GM19468 (cell line): ENCODE measurements around the gene ST3GAL5.
"Not testable (repeated sequence)": the region's sequence is repeated elsewhere in the genome, so short reads cannot be mapped to it uniquely, and the experiment has no call there.

ENCODE experiments used
- ATAC-seq: cut with Tn5 transposase; IDR thresholded peaks from one replicate; pipeline ENCODE4 v1.9.1; 2021; ENCODE audit warnings: mild to moderate bottlenecking, moderate library complexity, moderate number of reproducible peaks; ENCODE audit not compliant: unreplicated experiment; ENCODE audit errors: extremely low read depth

The ST3GAL5 gene

GRCh38 chr2:85846411-85846810 is 42.4 kb downstream of the ST3GAL5 start:
- no peak for ATAC-seq

DNA sequence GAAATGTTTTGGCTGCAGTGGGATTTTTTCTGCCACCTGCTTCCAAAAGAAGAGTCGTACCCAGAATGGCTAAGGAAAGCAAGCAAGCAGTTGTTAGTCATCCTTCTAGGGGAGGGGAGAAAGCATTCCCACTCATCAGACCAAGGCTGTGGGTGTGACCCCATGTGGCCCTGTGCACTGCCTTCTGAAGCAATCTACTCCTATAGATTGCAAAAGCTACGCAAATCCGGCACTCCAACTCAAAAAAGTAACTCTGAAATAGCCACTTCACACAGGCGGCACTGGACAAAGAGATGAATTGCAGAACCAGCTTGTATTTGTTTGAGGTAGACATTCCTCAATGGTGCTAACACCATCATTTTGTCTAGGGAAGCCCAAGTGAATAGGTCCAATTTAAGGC is 44.3 kb downstream of the ST3GAL5 start:
- no peak for ATAC-seq

DNA sequence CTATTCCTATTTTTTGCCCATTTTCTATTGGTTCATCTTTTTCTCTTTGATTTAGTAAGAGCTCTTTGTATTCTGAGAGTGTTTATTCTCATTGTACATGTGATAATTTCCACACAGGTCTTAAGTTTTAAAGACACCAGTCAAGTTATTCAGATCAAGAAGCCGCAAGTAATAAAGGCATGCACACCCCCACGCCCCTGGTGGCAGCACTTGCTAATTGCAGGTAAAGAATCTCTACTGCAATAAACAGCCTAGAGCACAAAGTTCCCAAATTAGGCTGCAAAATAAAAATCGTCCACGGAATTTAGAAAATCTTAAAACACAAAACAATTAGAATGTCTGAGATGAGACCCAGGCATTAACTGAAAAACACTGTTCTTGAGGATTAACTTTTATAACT is 45.2 kb downstream of the ST3GAL5 start:
- no peak for ATAC-seq

DNA sequence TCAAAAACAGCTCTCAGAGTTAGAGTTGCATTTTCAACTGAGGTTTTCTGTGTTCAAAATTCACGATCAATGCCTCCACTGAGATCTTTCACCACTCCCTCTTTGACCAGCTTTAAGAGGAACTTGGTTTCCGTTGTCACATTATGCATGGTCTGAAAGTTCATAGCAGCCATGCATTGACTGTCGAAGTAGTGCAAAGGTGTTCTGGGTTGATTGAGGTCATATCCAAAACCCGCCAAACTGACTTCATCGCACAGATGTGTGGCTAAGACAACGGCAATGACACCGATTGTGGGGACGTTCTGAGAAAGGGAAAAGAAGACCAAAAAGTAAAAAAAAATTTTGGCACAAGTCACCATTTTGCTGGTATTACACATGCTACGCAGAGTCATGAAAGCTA is 48.7 kb downstream of the ST3GAL5 start:
- ATAC-seq = no peak

- no peak for ATAC-seq
Measured at GRCh38 chr2:85839461-85839860, 49.3 kb downstream of the ST3GAL5 start.

DNA sequence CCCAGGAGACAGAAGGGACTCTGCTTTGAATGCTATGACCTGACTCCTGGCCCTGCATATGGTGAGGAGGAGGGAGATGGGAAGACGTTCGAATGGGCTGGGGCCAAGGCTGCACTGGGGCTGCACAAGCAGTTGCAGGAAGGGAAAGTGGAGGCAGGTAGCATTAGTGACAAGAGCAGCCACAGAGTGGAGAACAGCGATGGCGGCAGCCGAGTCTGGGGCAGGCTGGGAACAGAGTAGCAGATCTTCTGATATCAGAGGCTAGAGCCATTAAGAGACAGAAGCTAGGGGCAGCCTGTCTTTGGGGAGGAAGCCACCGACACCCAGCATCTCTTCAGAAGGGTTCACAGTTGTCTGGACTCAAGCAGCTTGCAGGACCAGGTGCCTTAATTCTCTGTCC is 50.1 kb downstream of the ST3GAL5 start:
- ATAC-seq = no peak

GRCh38 chr2:85838181-85838580 is 50.6 kb downstream of the ST3GAL5 start:
- no peak for ATAC-seq

DNA sequence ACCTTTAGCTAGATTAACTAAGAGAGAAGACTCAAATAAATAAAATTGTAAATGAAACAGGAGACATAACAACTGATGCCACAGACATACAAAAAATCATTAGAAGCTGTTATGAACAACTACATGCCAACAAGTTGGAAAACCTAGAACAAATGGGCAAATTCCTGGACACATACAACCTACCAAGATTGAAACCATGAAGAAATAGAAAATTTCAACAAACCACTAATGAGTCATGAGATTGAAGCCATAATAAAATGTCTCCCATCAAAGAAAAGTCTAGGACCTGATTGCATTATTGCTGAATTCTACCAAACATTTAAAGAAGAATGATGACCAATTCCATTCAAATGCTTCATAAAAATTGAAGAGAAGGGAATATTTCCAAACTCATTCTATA is 54.3 kb downstream of the ST3GAL5 start:
- ATAC-seq = no peak

DNA sequence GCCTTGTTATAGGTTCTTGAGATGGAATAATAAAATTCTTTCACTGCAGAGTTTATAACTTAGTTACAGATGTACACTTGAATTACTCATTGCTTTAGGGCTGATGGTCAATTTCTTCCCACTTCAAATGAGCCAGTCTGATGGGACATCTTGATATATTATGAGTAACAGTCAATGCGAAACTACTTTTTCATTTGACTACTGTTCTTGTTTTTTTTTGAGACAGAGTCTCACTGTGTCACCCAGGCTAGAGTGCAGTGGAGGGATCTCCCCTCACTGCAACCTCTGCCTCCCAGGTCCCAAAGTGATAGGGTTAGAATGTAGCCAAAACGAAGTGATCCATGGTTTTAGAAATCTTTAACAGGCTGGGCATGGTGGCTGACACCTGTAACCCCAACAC is 57.1 kb downstream of the ST3GAL5 start:
- no peak for ATAC-seq

DNA sequence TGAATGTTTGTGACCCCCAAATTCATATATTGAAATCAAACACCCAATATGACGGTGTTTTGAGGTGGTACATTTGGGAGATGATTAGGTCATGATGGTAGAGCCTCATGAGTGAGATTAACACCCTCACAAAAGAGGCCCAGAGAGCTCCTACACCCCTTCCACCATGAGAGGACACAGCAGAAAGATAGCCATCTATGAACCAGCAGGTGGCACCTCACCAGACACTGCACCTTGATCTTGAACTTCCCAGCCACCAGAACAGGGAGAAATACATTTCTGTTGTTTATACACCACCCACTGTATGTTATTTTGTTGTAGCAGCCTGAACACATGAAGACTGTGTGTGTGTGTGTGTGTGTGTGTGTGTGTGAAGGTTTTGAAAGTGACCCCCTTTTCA is 58.1 kb downstream of the ST3GAL5 start:
- no peak for ATAC-seq

- not testable (repeated sequence) for ATAC-seq
Measured at GRCh38 chr2:85829394-85829793, 59.4 kb downstream of the ST3GAL5 start.

GRCh38 chr2:85828725-85829124 is 60.1 kb downstream of the ST3GAL5 start:
- no peak for ATAC-seq

GRCh38 chr2:85827879-85828569 is 60.8 kb downstream of the ST3GAL5 start:
- no peak for ATAC-seq

DNA sequence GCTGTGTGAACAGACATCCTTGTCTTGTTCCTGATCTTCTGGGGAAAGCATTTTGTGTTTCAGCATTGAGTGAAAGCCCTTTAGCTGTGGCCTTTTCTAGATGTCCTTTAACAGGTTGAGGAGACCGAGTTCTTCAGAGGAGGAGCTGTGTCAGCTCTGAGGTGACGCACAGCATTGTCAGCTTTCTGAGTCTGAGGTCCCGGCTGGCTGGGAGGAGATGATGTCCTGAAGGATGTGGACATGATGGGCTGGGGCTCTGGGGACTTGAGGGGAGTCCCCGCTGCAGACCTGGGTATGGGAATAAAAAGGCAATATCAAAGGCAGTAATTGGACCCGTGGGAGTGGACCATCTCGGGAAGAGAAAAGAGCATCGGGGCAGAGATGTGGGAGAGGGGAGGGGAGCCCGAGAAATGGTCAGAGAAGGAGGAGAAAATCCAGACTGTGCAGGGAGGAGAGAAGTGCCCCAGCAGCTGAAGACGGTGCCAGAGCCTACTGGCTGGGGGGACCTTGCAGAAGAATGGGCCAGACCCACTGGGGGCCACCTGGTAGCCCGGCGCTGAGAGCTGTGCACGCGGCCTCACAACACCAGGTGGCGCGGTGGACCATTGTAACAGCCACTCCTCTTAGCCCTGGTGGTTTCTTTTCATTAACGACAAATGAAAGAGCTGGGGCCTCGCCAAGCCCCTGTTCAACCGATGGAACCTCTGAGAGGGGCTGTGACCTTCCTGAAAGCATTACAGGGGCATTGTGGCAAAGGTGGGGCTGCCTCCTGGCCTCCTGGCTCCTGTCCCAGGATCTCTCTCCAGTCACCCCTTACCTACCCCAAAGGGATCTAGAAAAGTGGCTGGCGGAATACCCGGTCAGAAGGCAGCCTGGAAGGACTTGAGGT is 61.6 kb downstream of the ST3GAL5 start:
- ATAC-seq = no peak

DNA sequence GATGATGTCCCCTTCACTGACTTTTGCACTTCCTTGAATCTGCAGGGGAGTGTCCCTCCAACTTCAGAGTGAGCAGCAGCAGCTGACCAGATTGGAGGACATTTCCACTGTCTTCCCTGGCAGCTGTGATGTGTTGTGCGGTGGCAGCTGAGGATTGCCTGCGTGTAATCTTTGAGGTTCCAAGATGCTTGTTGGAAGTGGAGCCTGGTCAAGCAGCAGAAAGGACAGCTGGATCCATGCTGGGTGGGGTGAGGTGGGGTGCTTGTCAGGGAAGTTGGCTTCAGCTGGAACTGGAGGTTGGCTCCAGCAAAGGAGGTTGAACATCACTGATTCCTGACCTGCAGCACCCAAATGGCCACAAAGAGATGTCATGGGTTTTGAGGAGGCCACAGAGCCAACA is 64.8 kb downstream of the ST3GAL5 start:
- ATAC-seq = no peak

- ATAC-seq = no peak
Measured at GRCh38 chr2:85822766-85823165, 66.0 kb downstream of the ST3GAL5 start.

- no peak for ATAC-seq
Measured at GRCh38 chr2:85819811-85820510, 68.8 kb downstream of the ST3GAL5 start.

DNA sequence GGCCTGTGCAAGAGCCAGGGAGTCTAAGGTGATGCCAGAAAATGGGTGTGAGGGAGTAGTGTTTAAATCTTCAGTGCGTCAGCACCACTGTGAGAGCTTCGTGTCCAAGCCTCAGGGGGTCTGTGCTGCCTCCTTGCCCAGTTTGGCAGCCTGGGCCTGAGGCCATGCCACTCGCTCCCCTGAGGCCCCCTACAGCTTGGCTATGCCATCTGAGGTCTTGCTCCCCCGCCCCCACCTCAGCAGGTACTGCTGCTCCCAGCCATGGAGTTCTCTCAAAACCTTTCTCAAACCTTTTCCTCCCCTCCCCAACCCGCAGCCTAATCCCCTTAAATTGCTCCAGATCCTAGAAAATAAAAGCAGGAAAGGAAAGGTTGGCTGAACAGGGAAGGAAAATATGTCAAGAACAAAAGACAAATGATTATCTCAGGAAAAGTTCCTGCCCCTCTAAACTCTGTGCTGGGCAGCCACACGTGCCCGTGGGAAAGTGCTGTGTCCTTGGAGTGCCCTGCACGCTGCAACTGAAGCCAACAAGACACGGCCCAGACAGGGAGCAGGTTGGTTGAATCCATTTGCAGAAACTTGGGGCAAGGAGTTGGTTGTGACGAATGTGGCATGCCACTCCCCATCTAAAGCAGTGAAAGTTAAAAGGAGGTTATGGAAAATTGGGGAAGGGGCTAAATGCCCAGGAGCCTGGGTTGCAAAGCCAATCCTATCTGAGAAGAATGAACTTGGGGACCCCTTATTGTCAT is 73.8 kb downstream of the ST3GAL5 start:
- ATAC-seq = no peak

GRCh38 chr2:85813982-85814801 is 74.6 kb downstream of the ST3GAL5 start:
- ATAC-seq = peak; percentile 46
